ENCODE measurements around the gene EIF4H.

The EIF4H gene

DNA sequence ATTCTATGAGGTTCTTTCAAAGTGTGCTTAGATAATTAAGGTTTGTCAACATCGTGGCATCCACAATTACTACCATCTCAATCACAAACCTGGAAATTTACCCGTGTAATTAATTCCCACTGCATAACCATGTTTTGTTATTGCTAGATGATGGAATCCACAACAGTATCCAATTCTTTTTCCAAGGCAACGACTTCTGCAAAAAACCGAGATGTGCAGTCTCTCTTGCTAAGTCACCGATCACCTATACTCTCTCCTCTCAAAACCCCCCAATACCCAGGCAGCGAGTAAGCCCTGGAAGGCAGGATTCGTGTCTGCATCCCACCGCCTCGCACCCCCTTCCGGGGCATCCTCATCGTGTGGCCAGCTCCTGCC is 678 bp upstream of the EIF4H start:
- TF ChIP-seq CTCF (IDR thresholded peaks at IDR 0.05; ENCODE audit: borderline replicate concordance, control extremely low read depth, extremely low read depth, insufficient read depth, missing control alignments) = no peak
- in situ Hi-C loops (cut with MboI; ENCODE audit: low sequenced_read_pairs, unreplicated experiment) = no loop called here
- DNase-seq (ENCODE audit: low spot score) = no peak

- no peak for DNase-seq (ENCODE audit: low spot score)
- in situ Hi-C loops (cut with MboI; ENCODE audit: low sequenced_read_pairs, unreplicated experiment) = no loop called here
- TF ChIP-seq CTCF (IDR thresholded peaks at IDR 0.05; ENCODE audit: borderline replicate concordance, control extremely low read depth, extremely low read depth, insufficient read depth, missing control alignments) = no peak
Observed at GRCh38 chr7:74174606-74175082, 488 bp downstream of the EIF4H start.

- in situ Hi-C loops (cut with MboI; ENCODE audit: low sequenced_read_pairs, unreplicated experiment) = no loop called here
- no peak for TF ChIP-seq CTCF (IDR thresholded peaks at IDR 0.05; ENCODE audit: borderline replicate concordance, control extremely low read depth, extremely low read depth, insufficient read depth, missing control alignments)
- DNase-seq (ENCODE audit: low spot score) = no peak
Observed at GRCh38 chr7:74175340-74175739, 1.2 kb downstream of the EIF4H start.

- in situ Hi-C loops (cut with MboI; ENCODE audit: low sequenced_read_pairs, unreplicated experiment) = no loop called here
- no peak for DNase-seq (ENCODE audit: low spot score)
- no peak for TF ChIP-seq CTCF (IDR thresholded peaks at IDR 0.05; ENCODE audit: borderline replicate concordance, control extremely low read depth, extremely low read depth, insufficient read depth, missing control alignments)
Observed at GRCh38 chr7:74176555-74176954, 2.4 kb downstream of the EIF4H start.

GRCh38 chr7:74178632-74179031 is 4.5 kb downstream of the EIF4H start:
- DNase-seq (ENCODE audit: low spot score) = no peak
- in situ Hi-C loops (cut with MboI; ENCODE audit: low sequenced_read_pairs, unreplicated experiment) = no loop called here
- TF ChIP-seq CTCF (IDR thresholded peaks at IDR 0.05; ENCODE audit: borderline replicate concordance, control extremely low read depth, extremely low read depth, insufficient read depth, missing control alignments) = no peak

DNA sequence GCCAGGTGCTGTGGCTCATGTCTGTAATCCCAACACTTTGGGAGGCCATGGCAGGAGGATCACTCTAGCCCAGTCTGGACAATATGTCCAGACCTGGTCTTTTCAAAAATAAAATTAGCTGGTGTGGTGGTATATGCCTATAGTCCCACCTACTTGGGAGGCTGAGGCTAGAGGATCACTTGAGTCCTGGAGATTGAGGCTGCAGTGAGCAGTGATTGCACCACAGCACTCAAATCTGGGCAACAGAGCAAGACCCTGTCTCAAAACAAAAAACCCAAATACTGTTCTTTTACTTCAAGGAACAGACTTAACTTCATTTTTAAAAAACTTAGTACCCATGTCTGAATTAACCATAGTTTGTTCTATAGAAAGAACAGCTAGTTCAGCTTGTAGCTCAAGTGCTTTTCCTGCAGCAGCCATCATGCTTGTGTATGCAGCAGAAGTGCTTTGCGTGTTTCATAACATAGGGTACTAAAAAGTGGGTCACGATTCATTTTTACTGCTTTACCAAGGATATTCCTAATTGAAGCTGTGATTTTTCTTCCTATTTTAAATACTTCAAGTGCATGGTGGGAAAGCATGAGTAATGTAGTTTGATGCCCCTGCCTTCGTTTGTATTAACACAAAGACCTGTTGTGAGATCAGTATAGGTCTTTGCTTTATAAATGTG is 5.9 kb downstream of the EIF4H start:
- in situ Hi-C loops (cut with MboI; ENCODE audit: low sequenced_read_pairs, unreplicated experiment) = loop anchor here (10.0 kb wide), 1 partner anchor 105 kb away; no protein-coding TSS in a partner anchor
- no peak for DNase-seq (ENCODE audit: low spot score)
- no peak for TF ChIP-seq CTCF (IDR thresholded peaks at IDR 0.05; ENCODE audit: borderline replicate concordance, control extremely low read depth, extremely low read depth, insufficient read depth, missing control alignments)
